ENCODE measurements around the gene CHD5.

CHD5 gene

DNA sequence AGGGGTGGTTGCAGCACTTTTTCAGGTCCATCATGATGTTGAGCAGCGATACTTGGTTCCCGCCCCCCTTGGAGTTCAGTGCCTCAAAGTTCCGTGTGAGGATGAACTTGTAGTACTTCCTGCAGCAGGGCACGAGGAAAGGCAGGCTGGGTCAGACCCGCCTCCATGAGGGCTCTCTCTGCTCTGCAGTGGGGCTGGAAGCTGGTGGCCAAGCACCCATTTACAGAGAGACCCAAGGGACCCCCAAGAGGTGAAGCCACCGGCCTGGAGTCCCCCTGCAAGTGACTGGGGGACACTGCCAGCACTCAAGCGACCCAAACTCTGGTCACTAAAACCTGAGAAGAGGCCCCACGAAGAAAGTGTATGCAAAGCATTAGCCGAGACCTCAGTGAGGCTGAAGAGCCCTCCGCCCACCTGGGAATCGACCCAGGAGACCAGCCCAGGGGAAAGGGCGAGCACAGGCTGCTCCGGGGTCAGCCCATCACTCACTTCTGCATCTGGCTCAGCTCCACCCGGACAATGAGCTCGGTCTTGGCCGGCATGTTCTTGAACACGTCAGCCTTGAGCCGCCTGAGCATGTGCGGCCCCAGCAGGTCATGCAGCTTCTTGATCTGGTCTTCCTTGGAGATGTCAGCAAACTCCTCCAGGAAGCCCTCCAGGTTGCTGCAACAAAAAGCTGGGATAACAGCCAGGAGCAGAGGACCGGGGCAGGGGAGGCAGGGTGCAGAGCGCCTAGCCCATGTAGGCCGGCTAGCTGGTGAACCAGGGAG is 45.2 kb downstream of the CHD5 start:
- no peak overlapping the region for H3K23ac ChIP-seq (ENCODE audit: low read length)
- no peaks in the 10 kb centered on the region for H3K36me3 ChIP-seq (ENCODE audit: control insufficient read depth in 1 of 2, insufficient read depth in 2 of 2, low read length in 2 of 2)
- no peak overlapping the region for H3K4me3 ChIP-seq (ENCODE audit: low read depth, low read length)
- no peak overlapping the region for H4K12ac ChIP-seq (ENCODE audit: low read depth, low read length)
- peaks cover 8% of the 10 kb centered on the region for H3K9me3 ChIP-seq (ENCODE audit: insufficient read depth, low read depth, low read length)
- H3K18ac ChIP-seq (ENCODE audit: low read length), result no peak overlapping the region
- no peak overlapping the region for H3K4me2 ChIP-seq (ENCODE audit: low read length)
- H4K8ac ChIP-seq (ENCODE audit: low read depth, low read length), result no peak overlapping the region
- H4K91ac ChIP-seq (ENCODE audit: low read depth, low read length), result no peak overlapping the region
- no peak overlapping the region for H3K4ac ChIP-seq (ENCODE audit: low read depth, low read length)
- H3K27me3 ChIP-seq (ENCODE audit: insufficient read depth, low read length), result no peaks in the 10 kb centered on the region
- DNase-seq, result no peak
- H3K27ac ChIP-seq (ENCODE audit: low read depth, low read length), result no peak overlapping the region
- H3K9ac ChIP-seq (ENCODE audit: low read length), result no peak overlapping the region
- H2BK12ac ChIP-seq (ENCODE audit: low read length), result no peak overlapping the region
- no CpG with 5 or more reads among the region's 22 CpGs for WGBS (ENCODE audit: extremely low coverage, insufficient coverage, insufficient read length)
- H2AFZ ChIP-seq (ENCODE audit: insufficient read depth, low read length, poor library complexity), result no peak overlapping the region
- H2AK5ac ChIP-seq (ENCODE audit: low read length), result no peak overlapping the region
- H3K4me1 ChIP-seq (ENCODE audit: control insufficient read depth in 1 of 2, insufficient read depth in 2 of 2, low read length in 2 of 2), result no peaks in the 10 kb centered on the region
- no peak overlapping the region for H2BK5ac ChIP-seq (ENCODE audit: low read depth, low read length, poor library complexity)
- H3K79me2 ChIP-seq (ENCODE audit: control insufficient read depth, insufficient read depth, low read length, poor library complexity), result no peaks in the 10 kb centered on the region
- H3K14ac ChIP-seq (ENCODE audit: low read length), result no peak overlapping the region
- H3K79me1 ChIP-seq (ENCODE audit: low read length), result no peaks in the 10 kb centered on the region
- no peak overlapping the region for H2BK120ac ChIP-seq (ENCODE audit: insufficient read depth, low read length, poor library complexity)

DNA sequence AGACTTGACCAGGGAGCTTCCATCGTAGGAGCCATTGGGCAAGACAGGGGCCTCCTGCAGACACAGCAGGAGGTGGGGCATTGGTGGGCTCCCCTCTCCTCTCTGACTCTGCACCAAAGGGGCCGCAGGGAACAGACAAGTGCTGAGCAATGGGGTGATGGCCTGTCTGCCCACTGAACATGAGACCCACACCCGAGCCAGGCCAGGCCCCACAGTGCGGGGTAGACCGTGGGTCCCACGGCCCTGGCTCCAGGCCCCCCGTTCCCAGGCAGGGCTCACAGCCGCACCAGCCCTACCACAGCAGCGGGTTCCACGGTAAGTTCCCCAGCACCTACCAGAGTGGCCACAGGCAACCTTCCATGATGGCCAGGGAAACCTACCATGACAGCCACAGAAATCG is 45.9 kb downstream of the CHD5 start:
- no peaks in the 10 kb centered on the region for H3K79me2 ChIP-seq (ENCODE audit: control insufficient read depth, insufficient read depth, low read length, poor library complexity)
- H3K14ac ChIP-seq (ENCODE audit: low read length), result no peak overlapping the region
- H3K27ac ChIP-seq (ENCODE audit: low read depth, low read length), result no peak overlapping the region
- no peak overlapping the region for H3K4me2 ChIP-seq (ENCODE audit: low read length)
- H4K91ac ChIP-seq (ENCODE audit: low read depth, low read length), result no peak overlapping the region
- no peaks in the 10 kb centered on the region for H3K36me3 ChIP-seq (ENCODE audit: control insufficient read depth in 1 of 2, insufficient read depth in 2 of 2, low read length in 2 of 2)
- H2BK12ac ChIP-seq (ENCODE audit: low read length), result no peak overlapping the region
- no peak overlapping the region for H2AK5ac ChIP-seq (ENCODE audit: low read length)
- no peak overlapping the region for H2AFZ ChIP-seq (ENCODE audit: insufficient read depth, low read length, poor library complexity)
- H4K8ac ChIP-seq (ENCODE audit: low read depth, low read length), result no peak overlapping the region
- H3K4ac ChIP-seq (ENCODE audit: low read depth, low read length), result no peak overlapping the region
- no peak for DNase-seq
- H3K79me1 ChIP-seq (ENCODE audit: low read length), result no peaks in the 10 kb centered on the region
- H3K4me3 ChIP-seq (ENCODE audit: low read depth, low read length), result no peak overlapping the region
- no peaks in the 10 kb centered on the region for H3K4me1 ChIP-seq (ENCODE audit: control insufficient read depth in 1 of 2, insufficient read depth in 2 of 2, low read length in 2 of 2)
- peaks cover 8% of the 10 kb centered on the region for H3K9me3 ChIP-seq (ENCODE audit: insufficient read depth, low read depth, low read length)
- H3K23ac ChIP-seq (ENCODE audit: low read length), result no peak overlapping the region
- no peak overlapping the region for H2BK120ac ChIP-seq (ENCODE audit: insufficient read depth, low read length, poor library complexity)
- no peak overlapping the region for H3K9ac ChIP-seq (ENCODE audit: low read length)
- no peaks in the 10 kb centered on the region for H3K27me3 ChIP-seq (ENCODE audit: insufficient read depth, low read length)
- H2BK5ac ChIP-seq (ENCODE audit: low read depth, low read length, poor library complexity), result no peak overlapping the region
- H4K12ac ChIP-seq (ENCODE audit: low read depth, low read length), result no peak overlapping the region
- no peak overlapping the region for H3K18ac ChIP-seq (ENCODE audit: low read length)
- no CpG with 5 or more reads among the region's 11 CpGs for WGBS (ENCODE audit: extremely low coverage, insufficient coverage, insufficient read length)

GRCh38 chr1:6133146-6133895 is 46.8 kb downstream of the CHD5 start:
- Histone ChIP-seq H2BK12ac (ENCODE audit: low read length) (no peak overlapping the region), H2BK5ac (ENCODE audit: low read depth, low read length, poor library complexity) (no peak overlapping the region), H3K4ac (ENCODE audit: low read depth, low read length) (no peak overlapping the region), H3K27me3 (ENCODE audit: insufficient read depth, low read length) (no peaks in the 10 kb centered on the region), H2AFZ (ENCODE audit: insufficient read depth, low read length, poor library complexity) (no peak overlapping the region), H3K9ac (ENCODE audit: low read length) (no peak overlapping the region), H3K9me3 (ENCODE audit: insufficient read depth, low read depth, low read length) (peaks cover 8% of the 10 kb centered on the region), H4K8ac (ENCODE audit: low read depth, low read length) (no peak overlapping the region), H2AK5ac (ENCODE audit: low read length) (no peak overlapping the region), H3K27ac (ENCODE audit: low read depth, low read length) (no peak overlapping the region), H3K4me2 (ENCODE audit: low read length) (no peak overlapping the region), H2BK120ac (ENCODE audit: insufficient read depth, low read length, poor library complexity) (no peak overlapping the region), H3K14ac (ENCODE audit: low read length) (no peak overlapping the region), H3K23ac (ENCODE audit: low read length) (no peak overlapping the region), H3K79me1 (ENCODE audit: low read length) (no peaks in the 10 kb centered on the region), H4K12ac (ENCODE audit: low read depth, low read length) (no peak overlapping the region), H3K18ac (ENCODE audit: low read length) (no peak overlapping the region), H3K4me1 (ENCODE audit: control insufficient read depth in 1 of 2, insufficient read depth in 2 of 2, low read length in 2 of 2) (no peaks in the 10 kb centered on the region), H4K91ac (ENCODE audit: low read depth, low read length) (no peak overlapping the region), H3K36me3 (ENCODE audit: control insufficient read depth in 1 of 2, insufficient read depth in 2 of 2, low read length in 2 of 2) (no peaks in the 10 kb centered on the region), H3K79me2 (ENCODE audit: control insufficient read depth, insufficient read depth, low read length, poor library complexity) (no peaks in the 10 kb centered on the region), H3K4me3 (ENCODE audit: low read depth, low read length) (no peak overlapping the region)
- DNase-seq, result no peak
- no CpG with 5 or more reads among the region's 15 CpGs for WGBS (ENCODE audit: extremely low coverage, insufficient coverage, insufficient read length)

DNA sequence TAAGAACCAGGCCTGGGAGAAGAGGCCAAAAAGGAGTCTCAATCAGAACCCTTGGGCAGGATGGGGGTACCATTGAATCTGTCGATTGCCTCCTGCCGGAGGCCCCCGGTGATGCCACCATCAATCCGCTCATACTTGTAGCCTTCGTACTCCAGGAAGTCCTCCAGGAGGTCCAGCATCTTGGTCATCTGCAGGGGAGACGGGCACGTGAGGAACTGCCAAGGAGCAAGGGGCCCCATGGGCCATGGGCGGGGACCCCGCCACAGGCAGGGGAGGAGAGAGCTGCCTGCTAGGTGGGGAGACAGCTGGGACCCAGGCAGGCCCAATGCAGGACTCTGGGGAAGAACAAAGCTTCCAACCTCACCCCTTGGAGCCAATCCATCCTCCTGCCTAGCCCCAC is 48.6 kb downstream of the CHD5 start:
- H4K8ac ChIP-seq (ENCODE audit: low read depth, low read length), result no peak overlapping the region
- H3K79me1 ChIP-seq (ENCODE audit: low read length), result no peaks in the 10 kb centered on the region
- no peak overlapping the region for H4K91ac ChIP-seq (ENCODE audit: low read depth, low read length)
- no peak for DNase-seq
- H3K9me3 ChIP-seq (ENCODE audit: insufficient read depth, low read depth, low read length), result peaks cover 11% of the 10 kb centered on the region
- no peak overlapping the region for H2AK5ac ChIP-seq (ENCODE audit: low read length)
- H4K12ac ChIP-seq (ENCODE audit: low read depth, low read length), result no peak overlapping the region
- no peak overlapping the region for H3K9ac ChIP-seq (ENCODE audit: low read length)
- no peak overlapping the region for H2BK12ac ChIP-seq (ENCODE audit: low read length)
- H3K36me3 ChIP-seq (ENCODE audit: control insufficient read depth in 1 of 2, insufficient read depth in 2 of 2, low read length in 2 of 2), result no peaks in the 10 kb centered on the region
- WGBS (ENCODE audit: extremely low coverage, insufficient coverage, insufficient read length), result no CpG with 5 or more reads among the region's 9 CpGs
- no peaks in the 10 kb centered on the region for H3K79me2 ChIP-seq (ENCODE audit: control insufficient read depth, insufficient read depth, low read length, poor library complexity)
- no peak overlapping the region for H2BK5ac ChIP-seq (ENCODE audit: low read depth, low read length, poor library complexity)
- no peak overlapping the region for H2AFZ ChIP-seq (ENCODE audit: insufficient read depth, low read length, poor library complexity)
- H3K4me1 ChIP-seq (ENCODE audit: control insufficient read depth in 1 of 2, insufficient read depth in 2 of 2, low read length in 2 of 2), result no peaks in the 10 kb centered on the region
- H3K18ac ChIP-seq (ENCODE audit: low read length), result no peak overlapping the region
- no peak overlapping the region for H3K4me3 ChIP-seq (ENCODE audit: low read depth, low read length)
- no peak overlapping the region for H3K14ac ChIP-seq (ENCODE audit: low read length)
- H3K4me2 ChIP-seq (ENCODE audit: low read length), result no peak overlapping the region
- no peak overlapping the region for H3K27ac ChIP-seq (ENCODE audit: low read depth, low read length)
- no peak overlapping the region for H2BK120ac ChIP-seq (ENCODE audit: insufficient read depth, low read length, poor library complexity)
- no peak overlapping the region for H3K4ac ChIP-seq (ENCODE audit: low read depth, low read length)
- H3K23ac ChIP-seq (ENCODE audit: low read length), result no peak overlapping the region
- no peaks in the 10 kb centered on the region for H3K27me3 ChIP-seq (ENCODE audit: insufficient read depth, low read length)

All from trophoblast cell (in vitro differentiated cells and primary cell).